ENCODE measurements around the gene GRIK3.

DNA sequence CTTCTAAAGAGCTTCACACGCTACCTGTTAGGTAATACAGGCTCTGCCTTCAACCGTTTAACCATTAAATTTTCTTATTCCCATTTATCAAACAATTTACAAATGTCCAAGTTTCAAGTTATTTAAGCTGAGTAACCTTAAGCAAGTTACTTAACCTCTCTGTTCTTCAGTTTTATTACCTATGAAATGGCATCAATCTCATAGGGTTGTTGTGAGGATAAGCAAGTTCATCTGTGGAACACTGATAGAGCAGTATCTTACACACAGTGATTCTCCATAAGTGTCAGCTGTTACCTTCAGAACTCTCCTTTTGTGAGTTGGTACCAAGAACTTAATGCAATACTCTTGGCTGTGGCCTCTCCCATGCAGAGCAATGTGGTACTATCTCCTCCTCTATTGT is 40.0 kb downstream of the GRIK3 start:
- TF ChIP-seq, protein P1, sequence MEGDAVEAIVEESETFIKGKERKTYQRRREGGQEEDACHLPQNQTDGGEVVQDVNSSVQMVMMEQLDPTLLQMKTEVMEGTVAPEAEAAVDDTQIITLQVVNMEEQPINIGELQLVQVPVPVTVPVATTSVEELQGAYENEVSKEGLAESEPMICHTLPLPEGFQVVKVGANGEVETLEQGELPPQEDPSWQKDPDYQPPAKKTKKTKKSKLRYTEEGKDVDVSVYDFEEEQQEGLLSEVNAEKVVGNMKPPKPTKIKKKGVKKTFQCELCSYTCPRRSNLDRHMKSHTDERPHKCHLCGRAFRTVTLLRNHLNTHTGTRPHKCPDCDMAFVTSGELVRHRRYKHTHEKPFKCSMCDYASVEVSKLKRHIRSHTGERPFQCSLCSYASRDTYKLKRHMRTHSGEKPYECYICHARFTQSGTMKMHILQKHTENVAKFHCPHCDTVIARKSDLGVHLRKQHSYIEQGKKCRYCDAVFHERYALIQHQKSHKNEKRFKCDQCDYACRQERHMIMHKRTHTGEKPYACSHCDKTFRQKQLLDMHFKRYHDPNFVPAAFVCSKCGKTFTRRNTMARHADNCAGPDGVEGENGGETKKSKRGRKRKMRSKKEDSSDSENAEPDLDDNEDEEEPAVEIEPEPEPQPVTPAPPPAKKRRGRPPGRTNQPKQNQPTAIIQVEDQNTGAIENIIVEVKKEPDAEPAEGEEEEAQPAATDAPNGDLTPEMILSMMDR (optimal IDR thresholded peaks at IDR 0.05 in 1 of 3, IDR thresholded peaks at IDR 0.05 in 1 of 3, conservative IDR thresholded peaks at IDR 0.05 in 1 of 3; ENCODE audit: extremely low read depth in 1 of 3, insufficient read depth in 2 of 3, low read length in 3 of 3) = no peak
- no peak for TF ChIP-seq EZH2 (IDR thresholded peaks at IDR 0.05; ENCODE audit: low read length)
